ENCODE results near the gene DAD1. TPM values are rescaled to one million over a fixed set of nuclear protein-coding genes. Genes with fewer than 3 reads are reported as not detected.

DAD1 gene
- total RNA-seq, 1 experiment from 2014 or later = 162 TPM

GRCh38 chr14:22553445-22553844 lies 35.6 kb downstream of the DAD1 start:
- Histone ChIP-seq H3K4me1 (ENCODE audit: control insufficient read depth in 1 of 2, insufficient read depth in 2 of 2, low read length in 2 of 2) (peaks cover 3 to 13% of the 10 kb centered on the region in 2 experiments; a peak in 3 of 4 replicates), H3K4me2 (ENCODE audit: low read length) (no peak overlapping the region), H3K27ac (ENCODE audit: low read depth, low read length) (no peak overlapping the region), H3K9me3 (ENCODE audit: control insufficient read depth in 1 of 2, insufficient read depth in 1 of 2, low read depth in 1 of 2, low read length in 2 of 2) (no peaks in the 10 kb centered on the region), H4K20me1 (ENCODE audit: insufficient read depth) (no peaks in the 10 kb centered on the region), H2AFZ (ENCODE audit: low read depth, low read length, poor library complexity, severe bottlenecking) (no peak overlapping the region), H3K36me3 (ENCODE audit: control insufficient read depth in 1 of 2, insufficient read depth in 2 of 2, low read length in 2 of 2) (no peaks in the 10 kb centered on the region), H3K9me2 (ENCODE audit: insufficient read depth) (no peaks in the 10 kb centered on the region), H3K27me3 (ENCODE audit: insufficient read depth, low read length) (no peaks in the 10 kb centered on the region), H3K79me2 (ENCODE audit: insufficient read depth, low read length) (no peaks in the 10 kb centered on the region), H3K4me3 (replicated peaks in 1 of 2; ENCODE audit: low read depth in 1 of 2, low read length in 2 of 2) (no peak overlapping the region), H3K9ac (ENCODE audit: low read length) (no peak overlapping the region)
- no peak for DNase-seq (ENCODE audit: low read depth, low spot score)
- no peak for TF ChIP-seq SIN3A (IDR thresholded peaks at IDR 0.05; ENCODE audit: low read depth)
- TF ChIP-seq ZNF274 (IDR thresholded peaks at IDR 0.05; ENCODE audit: low read depth, low read length) = no peak
- no peak for TF ChIP-seq ZBTB33 (IDR thresholded peaks at IDR 0.05; ENCODE audit: extremely low read depth, insufficient replicate concordance, low read length)
- no peak for TF ChIP-seq SRF (IDR thresholded peaks at IDR 0.05; ENCODE audit: low read depth)
- no peak for TF ChIP-seq RAD21 (IDR thresholded peaks at IDR 0.05; ENCODE audit: low read depth)
- TF ChIP-seq EZH2 (IDR thresholded peaks at IDR 0.05) = no peak
- TF ChIP-seq FOSL1 (IDR thresholded peaks at IDR 0.05; ENCODE audit: low read depth) = no peak
- no peak for TF ChIP-seq CEBPB (IDR thresholded peaks at IDR 0.05; ENCODE audit: low read depth)
- TF ChIP-seq CBX3 (IDR thresholded peaks at IDR 0.05; ENCODE audit: low read depth) = no peak
- no peak for TF ChIP-seq CTCF (IDR thresholded peaks at IDR 0.05 in 2 of 3, conservative IDR thresholded peaks at IDR 0.05 in 1 of 3; ENCODE audit: borderline replicate concordance in 1 of 3, insufficient read depth in 1 of 3, low read depth in 2 of 3, low read length in 2 of 3)
- no peak for TF ChIP-seq ATF3 (IDR thresholded peaks at IDR 0.05)
- TF ChIP-seq REST (IDR thresholded peaks at IDR 0.05; ENCODE audit: low read depth) = no peak
- no peak for TF ChIP-seq YY1 (IDR thresholded peaks at IDR 0.05; ENCODE audit: extremely low read depth, insufficient replicate concordance, low read depth, low read length)
- no peak for TF ChIP-seq ZFX (IDR thresholded peaks at IDR 0.05)
- no peak for TF ChIP-seq POLR2A (IDR thresholded peaks at IDR 0.05; ENCODE audit: borderline replicate concordance, extremely low read depth, insufficient read depth, insufficient read length)
- TF ChIP-seq POLR2AphosphoS5 (IDR thresholded peaks at IDR 0.05; ENCODE audit: low read depth, low read length) = no peak
- ATAC-seq = no peak
- BruUV-seq (replicated peaks) = no TSS peak
- intact Hi-C loops (cut with micrococcal nuclease) = no loop called here
- ChIA-PET POLR2A (no interaction called here), RAD21 (ENCODE audit: low non-redundant PET in 1 of 2, low total read pairs in 2 of 2, uncharacterized antibody in 2 of 2, unreplicated experiment in 2 of 2) (no interaction called here), CTCF (no interaction called here)
